ENCODE results near the gene ATG14. TPM values are rescaled to one million over a fixed set of nuclear protein-coding genes. Genes with fewer than 3 reads are reported as not detected.
A peak's percentile ranks its signal among the peaks of the same experiment; 100 is the strongest.

ATG14 gene
- total RNA-seq, 3 donors from 2014 or later (not counting 1 experiment from before 2014, with no cell fraction given), result 18.1 to 23.1 (median 20.5) TPM

- Histone ChIP-seq H3K4me1 (ENCODE audit: control insufficient read depth, insufficient read depth, low read length) (peaks cover 6% of the 10 kb centered on the region), H3K4me3 (ENCODE audit: low read length) (no peak overlapping the region), H3K27me3 (ENCODE audit: control insufficient read depth, insufficient read depth, low read length) (peaks cover 2% of the 10 kb centered on the region), H3K36me3 (ENCODE audit: control insufficient read depth, insufficient read depth, low read length) (no peaks in the 10 kb centered on the region), H3K27ac (ENCODE audit: low read length) (peak overlapping the region; percentile 36), H3K9me3 (ENCODE audit: control insufficient read depth, insufficient read depth, low read length) (no peaks in the 10 kb centered on the region)
- DNase-seq (peak in 1 of 2 donors; percentile 29), ATAC-seq (peak in 1 of 3 donors; percentile 37)
- Mint-ChIP-seq H3K4me3 (no peak overlapping the region), H3K4me1 (peaks cover 9 to 15% of the 10 kb centered on the region in 2 donors), H3K27me3 (ENCODE audit: low read depth in 2 of 2) (peaks cover 0 to 3% of the 10 kb centered on the region in 2 donors), H3K9me3 (no peaks in the 10 kb centered on the region), H3K27ac (no peak overlapping the region), H3K36me3 (no peaks in the 10 kb centered on the region)
- intact Hi-C loops (cut with micrococcal nuclease), result no loop called here
- TF ChIP-seq CTCF (IDR thresholded peaks at IDR 0.05), result no peak
- 35% methylated on average over 4 of the region's 6 CpGs for WGBS (ENCODE audit: insufficient coverage)
These were observed 22.5 kb upstream of the ATG14 start for GRCh38 chr14:55433880-55434804.

- Mint-ChIP-seq H3K9me3 (no peaks in the 10 kb centered on the region), H3K27ac (no peak overlapping the region), H3K36me3 (no peaks in the 10 kb centered on the region), H3K4me1 (peaks cover 9 to 15% of the 10 kb centered on the region in 2 donors), H3K4me3 (no peak overlapping the region), H3K27me3 (ENCODE audit: low read depth in 2 of 2) (no peaks in the 10 kb centered on the region)
- Histone ChIP-seq H3K36me3 (ENCODE audit: control insufficient read depth, insufficient read depth, low read length) (no peaks in the 10 kb centered on the region), H3K4me1 (ENCODE audit: control insufficient read depth, insufficient read depth, low read length) (peaks cover 6% of the 10 kb centered on the region), H3K9me3 (ENCODE audit: control insufficient read depth, insufficient read depth, low read length) (no peaks in the 10 kb centered on the region), H3K4me3 (ENCODE audit: low read length) (no peak overlapping the region), H3K27me3 (ENCODE audit: control insufficient read depth, insufficient read depth, low read length) (no peaks in the 10 kb centered on the region), H3K27ac (ENCODE audit: low read length) (no peak overlapping the region)
- DNase-seq (no peak), ATAC-seq (no peak)
- intact Hi-C loops (cut with micrococcal nuclease), result no loop called here
- WGBS (ENCODE audit: insufficient coverage), result 82% methylated on average over 3 of the region's 3 CpGs
- no peak for TF ChIP-seq CTCF (IDR thresholded peaks at IDR 0.05)
These were observed 21.0 kb upstream of the ATG14 start for GRCh38 chr14:55432628-55433027.

GRCh38 chr14:55430024-55430690 lies 18.5 kb upstream of the ATG14 start:
- intact Hi-C loops (cut with micrococcal nuclease), result loop anchor here (1.0 kb wide), 2 partner anchors 185 to 217 kb away; no protein-coding TSS in a partner anchor
- Mint-ChIP-seq H3K27ac (no peak overlapping the region), H3K4me3 (no peak overlapping the region), H3K9me3 (no peaks in the 10 kb centered on the region), H3K36me3 (no peaks in the 10 kb centered on the region), H3K27me3 (ENCODE audit: low read depth in 2 of 2) (peaks cover 0 to 12% of the 10 kb centered on the region in 2 donors), H3K4me1 (peaks cover 9 to 15% of the 10 kb centered on the region in 2 donors)
- WGBS (ENCODE audit: insufficient coverage), result 8% methylated on average over 1 of the region's 1 CpG
- DNase-seq (peak in 1 of 2 donors; percentile 84), ATAC-seq (peak; percentile 74 to 89 (median 88))
- Histone ChIP-seq H3K27me3 (ENCODE audit: control insufficient read depth, insufficient read depth, low read length) (no peaks in the 10 kb centered on the region), H3K4me1 (ENCODE audit: control insufficient read depth, insufficient read depth, low read length) (peaks cover 6% of the 10 kb centered on the region), H3K4me3 (ENCODE audit: low read length) (no peak overlapping the region), H3K36me3 (ENCODE audit: control insufficient read depth, insufficient read depth, low read length) (no peaks in the 10 kb centered on the region), H3K9me3 (ENCODE audit: control insufficient read depth, insufficient read depth, low read length) (no peaks in the 10 kb centered on the region), H3K27ac (ENCODE audit: low read length) (no peak overlapping the region)
- peak; percentile 28 for TF ChIP-seq CTCF (IDR thresholded peaks at IDR 0.05)

All from natural killer cell (primary cell).